ENCODE data around the gene GRN. TPM values are rescaled to one million over a fixed set of nuclear protein-coding genes. Genes with fewer than 3 reads are reported as not detected.
A peak's percentile ranks its signal among the peaks of the same experiment; 100 is the strongest.

The GRN gene
- total RNA-seq: 10 to 100 TPM; 61.1 to 70.5 TPM

- ChIA-PET CTCF (interaction anchor here (0.6 to 2.5 kb wide), 15 partner anchors 10 to 697 kb away, joined by 3 to 13 read pairs (median 4); no protein-coding TSS in a partner anchor), POLR2A (interaction anchor here (0.8 kb wide), 1 partner anchor 160 kb away, joined by 5 read pairs; no protein-coding TSS in a partner anchor)
- peaks cover 4% of the 10 kb centered on the region for H3K27me3 Mint-ChIP-seq
- DNase-seq: peak; percentile 91
- peak within 1 kb of the TSS; percentile 81 for H3K4me3 Mint-ChIP-seq
- no peaks in the 10 kb centered on the region for H3K36me3 Mint-ChIP-seq (ENCODE audit: low read depth)
- peaks cover 27% of the 10 kb centered on the region for H3K4me1 Mint-ChIP-seq
- peak within 1 kb of the TSS; percentile 62 for H3K27ac Mint-ChIP-seq
- H3K9me3 Mint-ChIP-seq: no peaks in the 10 kb centered on the region
Observed at GRCh38 chr17:44344939-44345453, at the start of gene GRN. GRN (plus strand) TSS chr17:44345302; CDS start chr17:44349165, 3,863 bp downstream.

- no peak for DNase-seq
- Mint-ChIP-seq H3K4me3 (no peak overlapping the region), H3K4me1 (no peaks in the 10 kb centered on the region), H3K36me3 (ENCODE audit: low read depth) (no peaks in the 10 kb centered on the region), H3K9me3 (no peaks in the 10 kb centered on the region), H3K27me3 (peaks cover 6% of the 10 kb centered on the region), H3K27ac (no peak overlapping the region)
- ChIA-PET CTCF (no interaction called here), POLR2A (no interaction called here)
Observed at GRCh38 chr17:44297975-44298374, 47.1 kb upstream of the GRN start.

DNA sequence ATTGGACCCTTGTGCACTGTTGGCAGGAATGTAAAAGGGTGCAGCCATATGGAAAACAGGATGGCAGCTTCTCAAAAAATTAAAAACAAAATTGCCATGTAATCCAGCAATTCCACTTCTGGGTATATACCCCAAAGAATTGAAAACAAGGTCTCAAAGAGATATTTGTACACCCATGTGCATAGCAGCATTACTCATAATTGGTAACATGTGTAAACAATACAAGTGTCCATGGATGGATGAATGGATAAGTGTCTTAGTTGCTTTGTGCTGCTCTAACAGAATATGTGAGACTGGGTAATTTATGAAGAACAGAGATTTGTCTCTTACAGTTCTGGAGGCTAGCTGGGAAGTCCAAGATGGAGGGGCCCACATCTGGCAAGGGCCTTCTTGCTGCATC, 40.5 kb upstream of the GRN start:
- ChIA-PET POLR2A (no interaction called here), CTCF (interaction anchor here (0.6 kb wide), 1 partner anchor 18 kb away, joined by 3 read pairs; no protein-coding TSS in a partner anchor)
- Mint-ChIP-seq H3K4me3 (no peak overlapping the region), H3K36me3 (ENCODE audit: low read depth) (peaks cover 2% of the 10 kb centered on the region), H3K9me3 (no peaks in the 10 kb centered on the region), H3K27ac (no peak overlapping the region), H3K4me1 (peaks cover 14% of the 10 kb centered on the region), H3K27me3 (peaks cover 32% of the 10 kb centered on the region)
- DNase-seq: no peak

DNA sequence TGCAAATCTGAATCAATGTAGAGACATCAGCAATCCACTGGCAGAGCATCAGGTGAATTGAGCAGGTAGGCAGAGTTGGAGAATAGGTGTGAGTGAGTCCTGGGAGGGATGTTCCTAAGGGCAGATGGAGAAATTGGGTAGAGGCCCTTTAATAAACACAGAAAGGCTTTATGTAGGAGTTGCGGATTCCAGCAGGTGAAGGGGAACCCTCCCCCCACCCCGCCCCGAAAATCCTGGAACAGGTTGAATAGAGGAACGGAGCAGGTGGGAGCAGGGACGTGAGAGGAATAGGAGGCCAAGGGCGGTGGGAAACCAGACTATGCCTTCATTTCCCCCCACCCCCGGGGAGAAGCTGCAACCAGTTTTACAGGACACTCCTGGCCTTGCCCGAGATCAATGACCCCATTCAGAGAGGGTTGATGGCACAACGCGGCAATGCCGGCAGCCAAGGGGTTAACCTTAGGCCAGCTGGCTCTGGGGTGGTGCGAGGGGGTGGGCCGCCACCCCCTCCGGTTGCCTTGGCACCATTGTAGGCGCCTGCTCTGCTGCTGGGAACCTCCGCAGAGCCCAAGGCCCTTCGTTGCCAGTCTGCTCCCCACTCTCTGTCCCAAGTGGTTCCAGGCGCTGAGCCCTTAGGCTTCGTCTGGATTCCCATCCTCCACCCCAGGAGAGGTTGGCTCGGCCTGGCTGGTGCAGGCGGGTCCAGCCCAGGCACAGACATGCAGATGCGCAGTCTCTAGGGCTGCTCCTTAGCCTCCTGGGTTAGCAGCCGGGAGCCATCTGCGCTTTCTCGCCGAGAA, 37.5 kb upstream of the GRN start:
- CTCF ChIA-PET: interaction anchor here (0.6 to 1.0 kb wide), 2 partner anchors 54 to 98 kb away, joined by 4 to 5 read pairs; no protein-coding TSS in a partner anchor
- no peak overlapping the region for H3K4me3 Mint-ChIP-seq
- peaks cover 2% of the 10 kb centered on the region for H3K36me3 Mint-ChIP-seq (ENCODE audit: low read depth)
- H3K4me1 Mint-ChIP-seq: peaks cover 16% of the 10 kb centered on the region
- POLR2A ChIA-PET: interaction anchor here (0.6 kb wide), 1 partner anchor 920 kb away, joined by 3 read pairs; no protein-coding TSS in a partner anchor
- no peak overlapping the region for H3K27ac Mint-ChIP-seq
- H3K9me3 Mint-ChIP-seq: no peaks in the 10 kb centered on the region
- H3K27me3 Mint-ChIP-seq: peaks cover 42% of the 10 kb centered on the region
- DNase-seq: no peak

DNA sequence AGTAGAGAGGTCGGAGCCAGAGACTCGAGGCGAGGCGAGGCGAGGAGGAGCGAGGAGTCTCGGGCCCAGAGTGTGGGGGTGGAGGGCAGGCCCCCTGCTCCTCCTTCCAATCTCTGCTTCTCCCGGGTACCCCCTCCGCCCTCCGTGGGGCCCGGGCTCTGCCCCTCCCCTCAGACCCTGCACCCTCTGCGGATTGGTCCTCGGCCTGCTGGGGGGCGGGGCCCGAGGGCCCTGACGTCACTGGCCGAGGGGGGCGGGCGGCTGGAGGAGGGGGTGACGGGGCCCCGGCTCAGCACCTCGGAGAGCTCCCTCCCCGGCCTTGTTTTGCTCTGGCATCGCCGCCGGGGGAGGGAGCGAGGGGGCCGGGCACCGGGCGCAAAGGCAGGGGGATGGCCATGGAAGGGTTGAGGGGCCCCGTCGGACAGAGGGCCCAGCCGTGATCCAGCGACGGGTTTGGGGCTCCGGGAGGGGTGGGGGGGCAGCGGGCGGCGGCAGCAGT, 36.7 kb upstream of the GRN start, which contains the start of gene RUNDC3A:
Gene RUNDC3A (plus strand): TSS at position 282 of the 499 bp plus-strand sequence. CDS start 232 bp downstream, outside the sequence.
- Mint-ChIP-seq H3K9me3 (no peaks in the 10 kb centered on the region), H3K36me3 (ENCODE audit: low read depth) (peaks cover 2% of the 10 kb centered on the region), H3K27me3 (peaks cover 43% of the 10 kb centered on the region), H3K27ac (no peak within 1 kb of the TSS), H3K4me1 (peaks cover 16% of the 10 kb centered on the region), H3K4me3 (peak within 1 kb of the TSS; percentile 43)
- DNase-seq: peak; percentile 82
- CTCF ChIA-PET: interaction anchor here (0.6 to 1.0 kb wide), 2 partner anchors 55 to 99 kb away, joined by 4 to 5 read pairs; no protein-coding TSS in a partner anchor
- POLR2A ChIA-PET: interaction anchor here (0.6 kb wide), 1 partner anchor 920 kb away, joined by 3 read pairs; no protein-coding TSS in a partner anchor

- ChIA-PET CTCF (interaction anchor here (1.0 to 1.7 kb wide), 3 partner anchors 55 to 99 kb away, joined by 4 read pairs; partner anchors contain the start of gene FAM171A2), POLR2A (no interaction called here)
- H3K27me3 Mint-ChIP-seq: peaks cover 43% of the 10 kb centered on the region
- no peak overlapping the region for H3K27ac Mint-ChIP-seq
- H3K4me1 Mint-ChIP-seq: peaks cover 15% of the 10 kb centered on the region
- no peak for DNase-seq
- peak overlapping the region; percentile 43 for H3K4me3 Mint-ChIP-seq
- H3K9me3 Mint-ChIP-seq: no peaks in the 10 kb centered on the region
- H3K36me3 Mint-ChIP-seq (ENCODE audit: low read depth): peaks cover 2% of the 10 kb centered on the region
Observed at GRCh38 chr17:44308865-44309264, 36.2 kb upstream of the GRN start.

GRCh38 chr17:44309472-44309871, 35.6 kb upstream of the GRN start:
- CTCF ChIA-PET: interaction anchor here (1.3 to 1.7 kb wide), 3 partner anchors 21 to 91 kb away, joined by 4 to 7 read pairs (median 4); partner anchors contain the start of gene FAM171A2
- H3K4me3 Mint-ChIP-seq: no peak overlapping the region

DNA sequence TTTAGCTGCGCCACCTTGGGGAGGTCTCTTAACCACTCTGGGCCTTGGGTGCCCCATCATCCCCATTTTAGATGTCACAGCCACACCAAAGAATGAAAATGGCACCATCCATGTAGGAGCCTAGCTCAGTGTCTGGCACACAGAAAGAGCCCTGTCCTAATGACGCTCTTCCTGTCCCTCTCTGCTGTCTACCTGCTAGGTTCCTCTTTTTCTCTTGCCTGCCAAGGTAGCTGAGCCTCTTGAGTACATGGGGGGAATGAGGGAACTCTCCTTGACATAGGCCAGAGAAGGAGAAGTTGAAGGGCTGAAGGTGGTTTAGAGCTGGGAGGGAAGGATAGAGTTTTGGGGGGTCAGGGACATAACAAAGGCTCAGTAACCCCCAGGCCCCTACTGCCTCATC, 34.9 kb upstream of the GRN start:
- H3K36me3 Mint-ChIP-seq (ENCODE audit: low read depth): no peaks in the 10 kb centered on the region
- H3K4me1 Mint-ChIP-seq: peaks cover 14% of the 10 kb centered on the region
- H3K27me3 Mint-ChIP-seq: peaks cover 46% of the 10 kb centered on the region
- H3K4me3 Mint-ChIP-seq: no peak overlapping the region
- DNase-seq: no peak
- no peaks in the 10 kb centered on the region for H3K9me3 Mint-ChIP-seq
- CTCF ChIA-PET: interaction anchor here (1.0 to 1.7 kb wide), 5 partner anchors 10 to 100 kb away, joined by 3 to 7 read pairs (median 4); partner anchors contain the start of gene FAM171A2
- H3K27ac Mint-ChIP-seq: no peak overlapping the region
- POLR2A ChIA-PET: interaction anchor here (0.5 to 0.6 kb wide), 2 partner anchors 126 to 373 kb away, joined by 3 to 4 read pairs; no protein-coding TSS in a partner anchor

More at GRCh38 chr17:44309472-44309871, 35.6 kb upstream of the GRN start:
- no peak for DNase-seq
- POLR2A ChIA-PET: no interaction called here
- Mint-ChIP-seq H3K27me3 (peaks cover 47% of the 10 kb centered on the region), H3K9me3 (no peaks in the 10 kb centered on the region), H3K27ac (no peak overlapping the region), H3K36me3 (ENCODE audit: low read depth) (no peaks in the 10 kb centered on the region), H3K4me1 (peaks cover 14% of the 10 kb centered on the region)

DNA sequence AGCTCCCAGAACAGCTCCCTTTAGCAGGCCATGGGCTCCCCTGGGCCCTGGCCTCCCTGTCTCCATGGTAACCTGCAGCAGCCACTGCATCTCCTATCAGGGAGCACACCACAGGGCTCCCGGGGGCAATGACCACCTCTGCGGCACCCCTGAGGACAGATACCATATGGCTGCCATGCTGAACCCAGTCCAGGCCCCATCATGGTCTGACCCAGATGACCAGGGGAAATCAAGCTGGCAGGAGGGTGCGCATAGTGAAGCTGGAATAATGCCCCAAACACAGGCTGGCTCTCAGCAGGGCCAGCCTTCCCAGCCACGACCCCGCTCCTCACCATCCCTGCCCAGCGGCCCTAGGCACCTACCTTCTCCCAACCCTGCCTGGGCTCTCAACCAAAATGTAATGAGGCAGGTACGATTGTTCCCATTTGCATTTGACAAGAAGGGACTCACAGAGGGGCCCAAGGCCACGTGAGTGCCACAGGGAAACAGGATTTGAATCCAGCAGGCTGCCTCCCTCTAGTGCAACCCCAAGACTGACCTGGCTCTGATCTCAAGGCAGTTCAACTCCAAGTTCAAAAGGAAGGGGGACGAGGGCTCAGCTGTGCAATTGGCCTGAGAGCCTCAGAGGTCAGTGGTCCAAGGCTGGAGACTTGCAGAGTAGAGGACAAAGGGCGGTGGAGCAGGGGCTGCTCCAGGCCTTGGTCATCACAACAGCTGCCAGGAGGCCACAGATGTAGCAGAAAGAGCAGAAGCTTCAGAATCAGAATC, 34.3 kb upstream of the GRN start:
- Mint-ChIP-seq H3K4me3 (no peak overlapping the region), H3K9me3 (no peaks in the 10 kb centered on the region), H3K27ac (no peak overlapping the region), H3K27me3 (peaks cover 47% of the 10 kb centered on the region), H3K4me1 (peaks cover 18% of the 10 kb centered on the region), H3K36me3 (ENCODE audit: low read depth) (no peaks in the 10 kb centered on the region)
- POLR2A ChIA-PET: interaction anchor here (0.5 to 0.6 kb wide), 2 partner anchors 127 to 372 kb away, joined by 3 to 4 read pairs; no protein-coding TSS in a partner anchor
- CTCF ChIA-PET: interaction anchor here (1.0 to 1.7 kb wide), 5 partner anchors 9 to 101 kb away, joined by 3 to 7 read pairs (median 4); partner anchors contain the start of gene FAM171A2
- no peak for DNase-seq

DNA sequence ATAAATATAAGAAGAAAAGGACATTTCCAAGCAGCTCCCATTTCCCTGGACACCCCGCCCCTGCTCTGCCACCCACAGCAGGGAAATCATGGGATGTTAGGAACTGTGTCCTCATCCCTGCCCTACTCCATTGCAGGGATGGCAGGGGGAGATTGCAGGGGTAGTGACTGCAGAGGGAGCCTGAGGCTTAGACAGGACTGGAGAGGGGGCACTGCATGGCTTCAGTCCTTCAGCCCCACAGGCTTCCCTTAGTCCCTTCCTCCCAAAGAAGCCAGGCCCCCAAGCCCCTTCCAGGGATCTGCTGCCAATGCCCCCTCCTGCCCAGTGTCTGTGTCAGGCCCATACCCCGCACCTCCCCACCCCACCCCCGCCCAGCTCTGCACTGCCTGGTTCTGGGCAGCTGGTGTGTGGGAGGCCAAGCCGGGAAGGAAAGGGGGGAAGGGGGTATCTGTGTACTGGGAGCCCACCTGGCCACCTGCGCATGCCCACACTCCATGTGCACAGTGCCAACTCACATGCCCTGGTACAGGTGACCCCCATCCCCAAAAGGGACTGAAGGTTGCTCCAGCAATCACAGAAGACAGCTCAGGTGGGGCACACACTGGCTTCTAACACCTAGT, 33.4 kb upstream of the GRN start:
- POLR2A ChIA-PET: no interaction called here
- Mint-ChIP-seq H3K4me1 (peaks cover 25% of the 10 kb centered on the region), H3K4me3 (no peak overlapping the region)

GRCh38 chr17:44312396-44313104, 32.6 kb upstream of the GRN start:
- ChIA-PET POLR2A (no interaction called here), CTCF (no interaction called here)
- no peak for DNase-seq
- H3K27ac Mint-ChIP-seq: no peak overlapping the region
- H3K4me1 Mint-ChIP-seq: peaks cover 22% of the 10 kb centered on the region
- H3K27me3 Mint-ChIP-seq: peaks cover 51% of the 10 kb centered on the region
- H3K4me3 Mint-ChIP-seq: no peak overlapping the region
- no peaks in the 10 kb centered on the region for H3K9me3 Mint-ChIP-seq
- no peaks in the 10 kb centered on the region for H3K36me3 Mint-ChIP-seq (ENCODE audit: low read depth)

More for the DNA sequence above, 33.4 kb upstream of the GRN start:
- Mint-ChIP-seq H3K27ac (no peak overlapping the region), H3K27me3 (peaks cover 51% of the 10 kb centered on the region), H3K36me3 (ENCODE audit: low read depth) (no peaks in the 10 kb centered on the region), H3K9me3 (no peaks in the 10 kb centered on the region)
- no peak for DNase-seq
- CTCF ChIA-PET: no interaction called here
